ENCODE data around the gene RUBCN. TPM values are rescaled to one million over a fixed set of nuclear protein-coding genes. Genes with fewer than 3 reads are reported as not detected.

Gene RUBCN
- total and polyA plus RNA-seq, 9 of the 15 experiments (the other 6 are each of a cell fraction or from before 2014, with no cell fraction given) = 8.4 to 24.0 (median 11.9) TPM

DNA sequence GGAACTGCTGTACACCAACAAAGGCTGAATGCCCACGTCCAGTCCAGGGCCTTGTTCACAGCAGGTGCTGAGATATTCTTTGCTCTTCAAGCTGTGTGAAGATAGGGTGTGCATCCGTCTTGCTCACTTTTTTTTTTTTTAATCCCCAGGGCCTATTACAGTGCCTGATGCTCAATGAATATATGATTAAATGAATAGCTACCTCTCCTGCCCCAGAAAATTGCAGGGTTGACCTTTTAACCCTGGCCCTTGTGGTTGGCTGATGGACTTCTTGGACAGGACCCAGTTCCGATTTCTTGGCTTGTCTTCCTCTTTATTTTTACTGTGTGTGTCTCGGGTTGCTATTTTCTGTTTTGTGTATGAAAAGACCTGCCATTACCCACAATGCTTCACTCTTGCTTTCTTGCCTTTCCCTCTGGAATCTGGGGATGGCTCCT lies 10.1 kb upstream of the RUBCN start:
- CTCF ChIA-PET (ENCODE audit: low intra/inter-chr PET ratio) = no interaction called here
- Histone ChIP-seq H3K4me1 (replicated peaks in 1 of 2; ENCODE audit: control insufficient read depth in 2 of 2, insufficient read depth in 2 of 2, low read length in 2 of 2) (peaks cover 23 to 27% of the 10 kb centered on the region in 2 experiments; a peak in 4 of 5 replicates), H2AFZ (ENCODE audit: low read depth, low read length) (peak overlapping the region; percentile 32; the same call in 1 of the 2 replicates), H3K36me3 (ENCODE audit: control insufficient read depth, insufficient read depth, low read length) (no peaks in the 10 kb centered on the region), H3K9me1 (ENCODE audit: control insufficient read depth, insufficient read depth, low read length) (no peaks in the 10 kb centered on the region), H3K79me2 (ENCODE audit: control insufficient read depth, insufficient read depth, low read length) (peaks cover 18% of the 10 kb centered on the region), H3K27me3 (ENCODE audit: control insufficient read depth in 2 of 2, insufficient read depth in 2 of 2, low read length in 2 of 2) (no peaks in the 10 kb centered on the region), H3K9me3 (replicated peaks; ENCODE audit: control insufficient read depth, insufficient read depth, low read depth, low read length) (no peaks in the 10 kb centered on the region), H3K4me2 (ENCODE audit: insufficient read depth, low read length) (no peak overlapping the region), H3K4me3 (no peak overlapping the region), H4K20me1 (replicated peaks; ENCODE audit: control insufficient read depth, insufficient read depth, low read length) (no peaks in the 10 kb centered on the region; the same call in 1 of the 2 replicates), H3K27ac (ENCODE audit: extremely low read depth, low read depth, low read length) (peak overlapping the region; percentile 35; the same call in 1 of the 3 replicates), H3K9ac (ENCODE audit: insufficient read depth in 1 of 2, low read depth in 2 of 2, low read length in 2 of 2) (no peak overlapping the region)
- DNase-seq (ENCODE audit: extremely low read depth in 1 of 4, low spot score in 3 of 4) (peak in 2 of 4 experiments; percentile 14 to 57), FAIRE-seq (no peak), ATAC-seq (no peak)
- WGBS (ENCODE audit: insufficient coverage, low coverage, missing lambda C conversion rate) = 9% methylated on average over 4 of the region's 4 CpGs
- in situ Hi-C loops (cut with MboI) (no loop called here), intact Hi-C loops (cut with micrococcal nuclease) (no loop called here)
- BruUV-seq (replicated peaks) = no TSS peak
- POLR2A ChIA-PET = interaction anchor here (0.8 kb wide), 1 partner anchor 27 kb away, joined by 3 read pairs; no protein-coding TSS in a partner anchor
- TF ChIP-seq ARNT (IDR thresholded peaks at IDR 0.05) = no peak
- TF ChIP-seq NFIC (IDR thresholded peaks at IDR 0.05) = peak; percentile 64
- TF ChIP-seq, protein P1, sequence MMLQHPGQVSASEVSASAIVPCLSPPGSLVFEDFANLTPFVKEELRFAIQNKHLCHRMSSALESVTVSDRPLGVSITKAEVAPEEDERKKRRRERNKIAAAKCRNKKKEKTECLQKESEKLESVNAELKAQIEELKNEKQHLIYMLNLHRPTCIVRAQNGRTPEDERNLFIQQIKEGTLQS (IDR thresholded peaks at IDR 0.05) = no peak
- TF ChIP-seq, protein P1 (CRISPR knock-in tag; conservative IDR thresholded peaks at IDR 0.05) = 0 out of 2 replicates have a peak, but pooled peaks have one; percentile 27
- peak in 1 of 2 experiments; percentile 47; a peak in 1 of 4 replicates for TF ChIP-seq RCOR1 (IDR thresholded peaks at IDR 0.05; ENCODE audit: borderline replicate concordance in 1 of 2, low read depth in 2 of 2, low read length in 2 of 2)
- TF ChIP-seq, protein P2, sequence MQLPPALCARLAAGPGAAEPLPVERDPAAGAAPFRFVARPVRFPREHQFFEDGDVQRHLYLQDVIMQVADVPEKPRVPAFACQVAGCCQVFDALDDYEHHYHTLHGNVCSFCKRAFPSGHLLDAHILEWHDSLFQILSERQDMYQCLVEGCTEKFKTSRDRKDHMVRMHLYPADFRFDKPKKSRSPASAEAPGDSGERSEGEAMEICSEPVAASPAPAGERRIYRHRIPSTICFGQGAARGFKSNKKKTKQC (CRISPR knock-in tag; IDR thresholded peaks at IDR 0.05) = no peak
- TF ChIP-seq ZNF644 (tag; IDR thresholded peaks at IDR 0.05; ENCODE audit: low read depth) = no peak
- no peak for TF ChIP-seq SNIP1 (IDR thresholded peaks at IDR 0.05; ENCODE audit: low read depth)
- peak; percentile 51; the same call in 1 of the 2 replicates for TF ChIP-seq NR2C1 (IDR thresholded peaks at IDR 0.05)
- TF ChIP-seq NR2C1 (tag; IDR thresholded peaks at IDR 0.05) = 0 out of 2 replicates have a peak, but pooled peaks have one; percentile 9
- no peak for TF ChIP-seq HCFC1 (IDR thresholded peaks at IDR 0.05; ENCODE audit: low read depth, low read length)
- 0 out of 2 replicates have a peak, but pooled peaks have one; percentile 20 for TF ChIP-seq ESRRA (IDR thresholded peaks at IDR 0.05; ENCODE audit: borderline replicate concordance, low read depth)
- TF ChIP-seq BCOR (IDR thresholded peaks at IDR 0.05) = peak; percentile 67
- peak; percentile 56 to 58; a peak in 3 of 4 replicates for TF ChIP-seq KDM1A (IDR thresholded peaks at IDR 0.05)
- peak; percentile 80; the same call in 1 of the 2 replicates for TF ChIP-seq SPI1 (IDR thresholded peaks at IDR 0.05; ENCODE audit: borderline replicate concordance, low read depth, low read length)
- TF ChIP-seq, protein P3, sequence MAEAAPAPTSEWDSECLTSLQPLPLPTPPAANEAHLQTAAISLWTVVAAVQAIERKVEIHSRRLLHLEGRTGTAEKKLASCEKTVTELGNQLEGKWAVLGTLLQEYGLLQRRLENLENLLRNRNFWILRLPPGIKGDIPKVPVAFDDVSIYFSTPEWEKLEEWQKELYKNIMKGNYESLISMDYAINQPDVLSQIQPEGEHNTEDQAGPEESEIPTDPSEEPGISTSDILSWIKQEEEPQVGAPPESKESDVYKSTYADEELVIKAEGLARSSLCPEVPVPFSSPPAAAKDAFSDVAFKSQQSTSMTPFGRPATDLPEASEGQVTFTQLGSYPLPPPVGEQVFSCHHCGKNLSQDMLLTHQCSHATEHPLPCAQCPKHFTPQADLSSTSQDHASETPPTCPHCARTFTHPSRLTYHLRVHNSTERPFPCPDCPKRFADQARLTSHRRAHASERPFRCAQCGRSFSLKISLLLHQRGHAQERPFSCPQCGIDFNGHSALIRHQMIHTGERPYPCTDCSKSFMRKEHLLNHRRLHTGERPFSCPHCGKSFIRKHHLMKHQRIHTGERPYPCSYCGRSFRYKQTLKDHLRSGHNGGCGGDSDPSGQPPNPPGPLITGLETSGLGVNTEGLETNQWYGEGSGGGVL (CRISPR knock-in tag; IDR thresholded peaks at IDR 0.05) = no peak
- 0 out of 2 replicates have a peak, but pooled peaks have one; percentile 17 for TF ChIP-seq MYC (IDR thresholded peaks at IDR 0.05; ENCODE audit: low read depth, low read length)
- TF ChIP-seq MYC (CRISPR knock-in tag; IDR thresholded peaks at IDR 0.05; ENCODE audit: borderline replicate concordance, low read depth) = no peak
- peak; percentile 32; the same call in 1 of the 2 replicates for TF ChIP-seq HDAC2 (IDR thresholded peaks at IDR 0.05)
- TF ChIP-seq TEAD4 (IDR thresholded peaks at IDR 0.05; ENCODE audit: low read length) = peak; percentile 5; the same call in 1 of the 2 replicates
- no peak for TF ChIP-seq TEAD4 (CRISPR knock-in tag; IDR thresholded peaks at IDR 0.05; ENCODE audit: borderline replicate concordance)
